Transverse colon (tissue), 4 donors: ENCODE results near the gene LDLRAD4. TPM values are rescaled to one million over a fixed set of nuclear protein-coding genes. Genes with fewer than 3 reads are reported as not detected.

ENCODE experiments used
- DNase-seq: peaks from one replicate; pipeline ENCODE4 v3.0.0-alpha.2; 2019
- H3K27ac ChIP-seq, 4 donors: fragments of 200-600 bp; sonication (generic); 2 replicates each; pipeline ENCODE4 v1.5.1; 2016 to 2018; ENCODE audit warnings: inconsistent platforms in 4 of 4
- H3K27me3 ChIP-seq: fragments of 200-600 bp; sonication (generic); 2 replicates; pipeline ENCODE4 v1.5.1; 2017; ENCODE audit warnings: inconsistent platforms
- H3K36me3 ChIP-seq, 4 donors: fragments of 200-600 bp; sonication (generic); 2 replicates each; pipeline ENCODE4 v1.5.1; 2017 to 2019; ENCODE audit warnings: inconsistent platforms in 4 of 4
- H3K4me1 ChIP-seq, 4 donors: fragments of 200-600 bp; sonication (generic); 2 replicates each; pipeline ENCODE4 v1.5.1; 2017 to 2020; ENCODE audit warnings: inconsistent platforms in 4 of 4
- H3K4me3 ChIP-seq, 4 donors: fragments of 200-600 bp; sonication (generic); 1 replicate in 1 of 4; 2 replicates in 3 of 4; pipeline versions ENCODE4 v1.5.1 to v1.6.1; 2017 to 2019; ENCODE audit warnings: inconsistent platforms in 4 of 4
- H3K9me3 ChIP-seq, 2 donors: fragments of 200-600 bp; sonication (generic); 2 replicates each; pipeline ENCODE4 v1.5.1; 2017 to 2019; ENCODE audit warnings: inconsistent platforms in 2 of 2
- EP300 ChIP-seq: sonication (generic); formaldehyde crosslinking; IDR thresholded peaks from one replicate; pipeline ENCODE4 v1.6.1; 2017; ENCODE audit warnings: antibody characterized with exemption, low read depth
- POLR2A ChIP-seq: fragments of 450-650 bp; IDR thresholded peaks from one replicate; pipeline ENCODE4 v1.6.1; 2016; ENCODE audit warnings: antibody characterized with exemption, mild to moderate bottlenecking, moderate library complexity
- POLR2AphosphoS5 ChIP-seq, 3 donors: sonication (generic); formaldehyde crosslinking; IDR thresholded peaks; one replicate each; pipeline ENCODE4 v1.6.1; 2016; ENCODE audit warnings: antibody characterized with exemption in 3 of 3
- WGBS, 2 donors: methylation state at CpG; one replicate each; pipeline ENCODE4 v1.1.5; 2018; ENCODE audit warnings: low coverage in 1 of 2; 5-methylcytosine and 5-hydroxymethylcytosine counted together
- in situ Hi-C, 4 donors: fragments of 200-750 bp; cut with MboI; loops; one replicate each; pipeline versions ENCODE4 v1.15.0 to v1.15.1; 2017; ENCODE audit warnings: low sequenced_read_pairs in 3 of 4, low pct_ligation_motif_present in 1 of 4, low pct_unique_long_range_greater_than_20kb in 1 of 4
- intact Hi-C: fragments of 100-400 bp; cut with DNase I; formaldehyde crosslinking; loops from one replicate; pipeline ENCODE4 v1.15.1; 2023; ENCODE audit warnings: low total_unique reads
- total RNA-seq, 4 donors: library from RNA; depleted of rRNA; stranded (reverse); fragments of >200 nt; gene quantifications; one replicate each; pipeline ENCODE4 v1.1.0, GENCODE V29; 2016
- TF ChIP-seq, protein P1 (sequence below), 5 experiments: fragments of 200-600 bp in 3 of 5; fragments of 450-650 bp in 2 of 5; sonication (generic) in 3 of 5; IDR thresholded peaks; 1 replicate in 2 of 5; 2 replicates in 3 of 5; pipeline ENCODE4 v1.5.1; 2016 to 2017; ENCODE audit warnings: antibody characterized with exemption in 5 of 5, inconsistent platforms in 3 of 5, mild to moderate bottlenecking in 2 of 5, moderate library complexity in 1 of 5

Gene LDLRAD4
- total RNA-seq, 4 donors from 2014 or later = 34.8 to 277 (median 60.6) TPM

DNA sequence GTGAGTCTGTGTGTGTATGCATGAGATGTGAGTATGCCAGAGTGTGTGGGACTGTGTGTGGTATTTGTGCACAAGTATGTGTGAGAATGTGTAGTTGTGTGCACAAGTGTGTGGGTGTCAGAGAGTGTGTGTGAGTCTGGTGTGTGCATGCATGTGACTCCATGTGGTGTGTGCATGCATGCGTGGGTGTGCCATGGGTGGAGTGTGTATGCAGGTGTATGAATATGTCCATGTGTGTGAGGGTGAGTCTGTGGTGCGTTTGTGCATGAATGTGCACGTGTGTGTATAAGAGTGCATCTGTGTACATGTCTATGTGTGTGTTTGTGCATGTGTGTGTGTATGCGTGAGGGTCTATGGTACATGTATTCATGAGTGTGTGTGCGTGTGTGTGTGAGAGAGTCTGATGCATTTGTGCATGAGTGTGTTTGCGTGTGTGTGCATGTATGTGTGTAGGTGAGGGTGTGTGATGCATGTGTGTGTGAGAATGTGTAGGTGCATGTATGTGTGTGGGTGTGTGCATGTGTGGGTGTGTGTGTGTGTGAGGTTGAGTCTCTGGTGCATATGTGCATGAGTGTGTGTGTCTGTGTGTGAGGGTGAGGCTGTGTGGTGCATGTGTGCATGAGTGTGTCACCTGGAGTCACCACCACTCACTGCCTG lies 226.8 kb downstream of the LDLRAD4 start:
- WGBS, 2 donors = 76% methylated on average over 6 of the region's 6 CpGs; no CpG with 5 or more reads in 1 of the 2 donors
- TF ChIP-seq, protein P1, sequence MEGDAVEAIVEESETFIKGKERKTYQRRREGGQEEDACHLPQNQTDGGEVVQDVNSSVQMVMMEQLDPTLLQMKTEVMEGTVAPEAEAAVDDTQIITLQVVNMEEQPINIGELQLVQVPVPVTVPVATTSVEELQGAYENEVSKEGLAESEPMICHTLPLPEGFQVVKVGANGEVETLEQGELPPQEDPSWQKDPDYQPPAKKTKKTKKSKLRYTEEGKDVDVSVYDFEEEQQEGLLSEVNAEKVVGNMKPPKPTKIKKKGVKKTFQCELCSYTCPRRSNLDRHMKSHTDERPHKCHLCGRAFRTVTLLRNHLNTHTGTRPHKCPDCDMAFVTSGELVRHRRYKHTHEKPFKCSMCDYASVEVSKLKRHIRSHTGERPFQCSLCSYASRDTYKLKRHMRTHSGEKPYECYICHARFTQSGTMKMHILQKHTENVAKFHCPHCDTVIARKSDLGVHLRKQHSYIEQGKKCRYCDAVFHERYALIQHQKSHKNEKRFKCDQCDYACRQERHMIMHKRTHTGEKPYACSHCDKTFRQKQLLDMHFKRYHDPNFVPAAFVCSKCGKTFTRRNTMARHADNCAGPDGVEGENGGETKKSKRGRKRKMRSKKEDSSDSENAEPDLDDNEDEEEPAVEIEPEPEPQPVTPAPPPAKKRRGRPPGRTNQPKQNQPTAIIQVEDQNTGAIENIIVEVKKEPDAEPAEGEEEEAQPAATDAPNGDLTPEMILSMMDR (IDR thresholded peaks at IDR 0.05) = no peak
- TF ChIP-seq POLR2A = no peak
- TF ChIP-seq POLR2AphosphoS5 (IDR thresholded peaks at IDR 0.05) = no peak
- no peak for TF ChIP-seq EP300
- Histone ChIP-seq H3K4me3 (no peak overlapping the region), H3K27me3 (no peaks in the 10 kb centered on the region), H3K9me3 (no peaks in the 10 kb centered on the region), H3K27ac (no peak overlapping the region), H3K36me3 (no peaks in the 10 kb centered on the region), H3K4me1 (peaks cover 0 to 13% (median 6%) of the 10 kb centered on the region in 4 donors)
- DNase-seq = no peak
- in situ Hi-C loops (loop anchor here in 1 of 4 donors (25.0 kb wide), 1 partner anchor 92 kb away; no protein-coding TSS in a partner anchor), intact Hi-C loops (no loop called here)

DNA sequence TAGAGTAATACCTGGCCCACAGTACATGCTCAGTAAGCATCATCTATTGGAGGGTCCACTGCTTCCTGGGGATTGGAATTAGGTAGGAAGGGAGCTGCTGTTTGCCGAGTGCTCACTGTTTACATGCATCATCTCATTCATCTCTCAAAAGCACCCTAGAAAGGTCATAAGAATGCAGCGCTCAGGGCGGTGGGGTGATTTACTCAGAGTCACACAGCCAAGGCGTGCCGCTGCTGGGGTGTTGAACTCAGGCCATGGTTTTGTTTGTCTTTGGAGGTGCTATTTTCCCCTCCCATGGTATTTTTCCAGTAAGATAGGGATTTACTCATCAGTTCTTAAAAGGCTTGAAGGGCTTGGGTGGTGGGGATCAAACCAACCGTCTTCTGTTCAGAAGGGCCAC lies 227.5 kb downstream of the LDLRAD4 start:
- intact Hi-C loops (no loop called here), in situ Hi-C loops (loop anchor here in 1 of 4 donors (25.0 kb wide), 1 partner anchor 91 kb away; no protein-coding TSS in a partner anchor)
- WGBS, 2 donors = 85% methylated on average over 6 of the region's 6 CpGs; no CpG with 5 or more reads in 1 of the 2 donors
- no peak for TF ChIP-seq POLR2A
- TF ChIP-seq EP300 = no peak
- TF ChIP-seq POLR2AphosphoS5 (IDR thresholded peaks at IDR 0.05) = no peak
- TF ChIP-seq, protein P1 (IDR thresholded peaks at IDR 0.05) = no peak
- Histone ChIP-seq H3K27me3 (no peaks in the 10 kb centered on the region), H3K4me1 (peaks cover 0 to 13% (median 6%) of the 10 kb centered on the region in 4 donors), H3K9me3 (no peaks in the 10 kb centered on the region), H3K4me3 (no peak overlapping the region), H3K27ac (no peak overlapping the region), H3K36me3 (no peaks in the 10 kb centered on the region)
- no peak for DNase-seq

DNA sequence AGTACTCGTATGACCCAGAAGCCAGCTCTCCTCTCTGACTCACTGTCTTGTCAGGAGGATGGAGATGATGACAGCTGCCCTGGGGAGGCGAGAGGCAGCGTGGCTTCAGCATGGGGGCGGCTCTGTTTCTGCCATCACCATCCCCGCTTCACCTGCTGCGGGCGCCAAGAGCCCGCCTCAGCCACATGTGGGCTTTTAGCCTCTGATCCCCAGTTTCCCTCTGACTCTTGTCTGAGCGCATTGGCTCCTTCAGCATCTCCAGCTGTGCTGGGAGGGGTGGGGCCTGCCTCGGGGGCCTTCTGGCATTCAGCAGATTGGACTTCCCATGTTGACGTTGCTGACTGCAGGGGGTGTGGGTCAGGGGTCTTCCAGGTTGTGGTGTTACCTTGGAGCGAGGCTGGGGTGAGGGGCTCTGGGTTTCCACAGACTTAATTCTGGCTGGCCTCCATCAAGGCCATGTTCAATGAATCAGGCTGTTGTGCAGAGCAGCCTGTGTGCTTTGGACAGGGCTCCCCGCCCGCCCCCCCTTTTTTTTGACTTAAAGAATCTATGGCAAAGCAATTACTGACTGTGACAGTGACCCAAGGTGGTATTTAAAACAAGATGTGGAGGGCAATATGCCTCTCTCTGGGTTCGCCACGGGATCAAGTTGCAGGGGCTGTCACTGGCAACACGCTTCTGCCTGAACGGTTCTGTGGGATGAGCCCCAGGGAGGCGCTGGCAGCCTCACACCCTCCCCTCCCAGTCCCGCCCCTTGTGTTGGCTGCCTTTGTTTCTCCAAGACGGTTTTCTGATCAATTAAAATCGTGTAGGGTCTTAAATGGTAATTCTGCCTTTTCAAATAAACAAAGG lies 228.3 kb downstream of the LDLRAD4 start:
- H3K27me3 ChIP-seq = no peaks in the 10 kb centered on the region
- peaks cover 0 to 13% (median 6%) of the 10 kb centered on the region in 4 donors for H3K4me1 ChIP-seq
- DNase-seq = no peak
- intact Hi-C loops (no loop called here), in situ Hi-C loops (loop anchor here in 1 of 4 donors (25.0 kb wide), 1 partner anchor 90 kb away; no protein-coding TSS in a partner anchor)
- no peaks in the 10 kb centered on the region for H3K9me3 ChIP-seq
- no peak for TF ChIP-seq POLR2A
- no peak for TF ChIP-seq POLR2AphosphoS5 (IDR thresholded peaks at IDR 0.05)
- no peak for TF ChIP-seq EP300
- TF ChIP-seq, protein P1 (IDR thresholded peaks at IDR 0.05) = no peak
- peak overlapping the region in 1 of 4 donors; percentile 48 for H3K27ac ChIP-seq
- H3K4me3 ChIP-seq = peak overlapping the region in 1 of 4 donors; percentile 16
- no peaks in the 10 kb centered on the region for H3K36me3 ChIP-seq
- WGBS, 2 donors = 27 to 77% methylated on average over 3 to 22 of the region's 22 CpGs
